Type B pancreatic cell (in vitro differentiated cells): ENCODE measurements around the gene G0S2. TPM values are rescaled to one million over a fixed set of nuclear protein-coding genes. Genes with fewer than 3 reads are reported as not detected.

Experiments
- DNase-seq: peaks from one replicate; pipeline ENCODE4 v3.0.0; 2021; ENCODE audit warnings: mixed read lengths; ENCODE audit not compliant: unreplicated experiment; ENCODE audit errors: extremely low spot score
- H3K27ac Mint-ChIP-seq: 2 replicates; pipeline ENCODE4 v1.8.0; 2021; ENCODE audit warnings: mild to moderate bottlenecking, mixed read lengths
- H3K27me3 Mint-ChIP-seq: 2 replicates; pipeline ENCODE4 v1.8.0; 2021; ENCODE audit warnings: mixed read lengths
- H3K36me3 Mint-ChIP-seq: 2 replicates; pipeline ENCODE4 v1.8.0; 2021; ENCODE audit warnings: mixed read lengths
- H3K4me1 Mint-ChIP-seq: one replicate; pipeline ENCODE4 v1.8.0; 2021; ENCODE audit warnings: mixed read lengths; ENCODE audit not compliant: unreplicated experiment
- H3K4me3 Mint-ChIP-seq: 2 replicates; pipeline ENCODE4 v1.8.0; 2021; ENCODE audit warnings: mild to moderate bottlenecking, mixed read lengths
- H3K9me3 Mint-ChIP-seq: 2 replicates; pipeline ENCODE4 v1.8.0; 2021; ENCODE audit warnings: mixed read lengths
- total RNA-seq: library from RNA; stranded (reverse); gene quantifications from 2 replicates; pipeline ENCODE4 v1.2.1, GENCODE V29; 2021; ENCODE audit warnings: low replicate concordance
- TF ChIP-seq, protein P1 (sequence below): fragments of 200-600 bp; sonication (generic); conservative IDR thresholded peaks from 2 replicates; pipeline ENCODE4 v1.5.0; 2021; ENCODE audit warnings: antibody characterized with exemption, mild to moderate bottlenecking

G0S2 gene
- total RNA-seq, 1 donor from 2014 or later: 6.4 TPM

DNA sequence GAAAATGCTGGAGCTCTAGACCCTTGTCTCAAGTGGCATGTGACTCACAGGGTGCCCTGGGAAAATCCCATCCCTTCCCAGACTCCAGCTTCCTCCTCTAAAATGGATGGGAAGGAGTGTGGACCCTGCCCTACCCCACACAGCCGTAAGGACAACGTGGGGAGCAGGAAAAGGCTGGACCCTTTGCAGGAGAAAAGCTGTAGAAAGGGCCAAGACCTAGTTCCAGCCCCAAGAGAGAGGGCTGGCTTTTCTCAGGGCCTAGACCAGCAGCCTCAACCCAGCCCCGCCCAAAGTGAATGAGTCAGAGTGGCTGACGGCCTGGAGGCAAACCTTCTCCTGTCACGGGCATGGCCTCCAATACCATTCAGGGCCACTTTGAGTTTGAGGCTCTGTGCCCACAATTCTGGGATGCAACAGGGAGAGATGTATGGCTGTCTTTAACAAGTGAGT lies 24.0 kb upstream of the G0S2 start:
- Mint-ChIP-seq H3K4me3 (peak overlapping the region; percentile 86), H3K4me1 (peaks cover 44% of the 10 kb centered on the region), H3K9me3 (peaks cover 4% of the 10 kb centered on the region), H3K27me3 (peaks cover 22% of the 10 kb centered on the region), H3K36me3 (no peaks in the 10 kb centered on the region), H3K27ac (peak overlapping the region; percentile 95)
- TF ChIP-seq, protein P1, sequence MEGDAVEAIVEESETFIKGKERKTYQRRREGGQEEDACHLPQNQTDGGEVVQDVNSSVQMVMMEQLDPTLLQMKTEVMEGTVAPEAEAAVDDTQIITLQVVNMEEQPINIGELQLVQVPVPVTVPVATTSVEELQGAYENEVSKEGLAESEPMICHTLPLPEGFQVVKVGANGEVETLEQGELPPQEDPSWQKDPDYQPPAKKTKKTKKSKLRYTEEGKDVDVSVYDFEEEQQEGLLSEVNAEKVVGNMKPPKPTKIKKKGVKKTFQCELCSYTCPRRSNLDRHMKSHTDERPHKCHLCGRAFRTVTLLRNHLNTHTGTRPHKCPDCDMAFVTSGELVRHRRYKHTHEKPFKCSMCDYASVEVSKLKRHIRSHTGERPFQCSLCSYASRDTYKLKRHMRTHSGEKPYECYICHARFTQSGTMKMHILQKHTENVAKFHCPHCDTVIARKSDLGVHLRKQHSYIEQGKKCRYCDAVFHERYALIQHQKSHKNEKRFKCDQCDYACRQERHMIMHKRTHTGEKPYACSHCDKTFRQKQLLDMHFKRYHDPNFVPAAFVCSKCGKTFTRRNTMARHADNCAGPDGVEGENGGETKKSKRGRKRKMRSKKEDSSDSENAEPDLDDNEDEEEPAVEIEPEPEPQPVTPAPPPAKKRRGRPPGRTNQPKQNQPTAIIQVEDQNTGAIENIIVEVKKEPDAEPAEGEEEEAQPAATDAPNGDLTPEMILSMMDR: no peak
- DNase-seq: no peak

DNA sequence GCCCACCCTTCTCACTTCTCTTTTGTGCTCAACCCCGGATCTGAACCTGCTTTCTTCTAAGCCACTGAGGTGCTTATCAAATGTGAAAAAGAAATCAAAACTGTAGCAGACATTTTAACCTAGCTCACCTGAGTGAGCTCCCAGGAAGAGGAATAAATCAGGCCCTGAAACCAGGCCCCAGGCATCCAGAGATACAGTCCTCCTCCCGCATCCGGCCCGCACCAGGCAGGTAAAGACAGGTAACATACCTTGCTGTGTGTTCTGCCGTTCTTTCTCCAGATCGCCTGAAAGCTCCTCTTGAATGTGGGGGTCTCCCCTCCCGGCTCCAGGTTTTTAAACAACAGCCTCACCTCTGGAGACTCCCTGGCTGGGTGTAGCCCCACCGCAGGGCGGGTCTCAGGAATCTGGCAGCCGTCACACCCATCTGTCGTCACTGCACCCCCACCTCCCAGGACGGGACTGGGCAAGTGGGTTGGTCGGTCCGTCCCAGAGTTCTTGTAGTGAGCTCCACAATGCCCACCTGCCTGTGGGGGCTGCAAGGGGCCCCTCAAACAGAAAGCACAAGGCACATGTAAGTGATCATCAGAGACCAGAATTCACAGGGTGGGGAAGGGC lies 23.0 kb upstream of the G0S2 start, which contains the start of gene LAMB3:
Gene LAMB3, minus strand, starts transcription at position 305 of the 615 bp plus-strand sequence. CDS start 1,481 bp downstream, outside the sequence.
- Mint-ChIP-seq H3K27ac (peak within 1 kb of the TSS; percentile 95), H3K4me1 (peaks cover 37% of the 10 kb centered on the region), H3K27me3 (peaks cover 22% of the 10 kb centered on the region), H3K36me3 (no peaks in the 10 kb centered on the region), H3K9me3 (peaks cover 4% of the 10 kb centered on the region), H3K4me3 (peak within 1 kb of the TSS; percentile 86)
- TF ChIP-seq, protein P1: no peak
- DNase-seq: no peak

DNA sequence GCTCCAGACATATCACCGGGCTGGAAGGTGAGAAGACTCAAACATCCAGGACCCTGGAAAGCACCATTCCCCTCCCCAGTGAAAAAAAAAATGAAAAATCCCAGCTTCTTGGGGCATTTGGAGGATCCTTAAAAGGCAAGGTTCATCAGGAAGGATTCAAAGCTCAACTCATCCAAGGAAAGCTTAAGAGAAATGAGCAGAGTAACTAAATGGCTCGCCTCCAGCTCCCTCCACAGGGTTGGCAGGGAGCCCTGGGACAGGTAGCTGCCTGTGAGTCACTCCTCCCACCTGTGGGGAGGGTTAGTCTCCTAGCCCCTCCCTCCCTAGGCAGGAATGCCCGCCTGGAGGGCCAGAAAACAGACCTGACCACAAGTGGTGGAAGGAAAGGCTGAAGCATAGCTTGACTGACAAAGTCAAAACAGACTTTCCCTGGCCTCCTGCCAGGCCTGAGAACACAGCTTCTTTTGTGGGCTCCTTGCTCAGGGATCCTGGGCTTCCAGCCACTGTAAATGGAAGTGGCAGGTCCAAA lies 22.3 kb upstream of the G0S2 start:
- Mint-ChIP-seq H3K4me3 (peak overlapping the region; percentile 82), H3K9me3 (peaks cover 4% of the 10 kb centered on the region), H3K27ac (peak overlapping the region; percentile 95)

DNA sequence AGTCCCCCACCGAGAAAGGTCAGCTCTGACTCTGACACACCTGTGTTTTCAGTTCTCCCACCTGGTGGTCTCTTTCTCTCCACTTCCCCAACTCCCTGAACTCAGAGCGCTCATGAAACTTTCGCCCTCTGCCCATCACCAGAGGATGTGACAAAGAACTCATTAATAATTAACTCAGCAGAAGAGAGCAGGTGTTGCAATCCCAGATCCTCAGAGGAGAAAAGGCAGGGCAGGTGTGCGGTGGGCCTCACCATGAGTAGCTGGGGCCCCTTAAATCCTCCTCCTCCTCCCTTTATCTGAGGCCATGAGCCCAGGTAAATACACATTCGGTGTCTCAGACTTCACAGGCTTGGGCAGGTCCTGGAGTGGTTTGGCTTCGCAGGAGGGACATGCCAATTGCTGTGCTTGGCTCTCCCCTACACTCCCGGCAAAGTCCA lies 21.3 kb upstream of the G0S2 start:
- Mint-ChIP-seq H3K4me1 (peaks cover 45% of the 10 kb centered on the region), H3K9me3 (peaks cover 4% of the 10 kb centered on the region), H3K36me3 (no peaks in the 10 kb centered on the region), H3K27me3 (peaks cover 28% of the 10 kb centered on the region), H3K27ac (peak overlapping the region; percentile 95), H3K4me3 (peak overlapping the region; percentile 68)
- no peak for DNase-seq
- TF ChIP-seq, protein P1: no peak

More for the DNA sequence above, 22.3 kb upstream of the G0S2 start:
- Mint-ChIP-seq H3K4me1 (peaks cover 42% of the 10 kb centered on the region), H3K36me3 (no peaks in the 10 kb centered on the region), H3K27me3 (peaks cover 23% of the 10 kb centered on the region)
- TF ChIP-seq, protein P1: no peak
- DNase-seq: peak; percentile 79

DNA sequence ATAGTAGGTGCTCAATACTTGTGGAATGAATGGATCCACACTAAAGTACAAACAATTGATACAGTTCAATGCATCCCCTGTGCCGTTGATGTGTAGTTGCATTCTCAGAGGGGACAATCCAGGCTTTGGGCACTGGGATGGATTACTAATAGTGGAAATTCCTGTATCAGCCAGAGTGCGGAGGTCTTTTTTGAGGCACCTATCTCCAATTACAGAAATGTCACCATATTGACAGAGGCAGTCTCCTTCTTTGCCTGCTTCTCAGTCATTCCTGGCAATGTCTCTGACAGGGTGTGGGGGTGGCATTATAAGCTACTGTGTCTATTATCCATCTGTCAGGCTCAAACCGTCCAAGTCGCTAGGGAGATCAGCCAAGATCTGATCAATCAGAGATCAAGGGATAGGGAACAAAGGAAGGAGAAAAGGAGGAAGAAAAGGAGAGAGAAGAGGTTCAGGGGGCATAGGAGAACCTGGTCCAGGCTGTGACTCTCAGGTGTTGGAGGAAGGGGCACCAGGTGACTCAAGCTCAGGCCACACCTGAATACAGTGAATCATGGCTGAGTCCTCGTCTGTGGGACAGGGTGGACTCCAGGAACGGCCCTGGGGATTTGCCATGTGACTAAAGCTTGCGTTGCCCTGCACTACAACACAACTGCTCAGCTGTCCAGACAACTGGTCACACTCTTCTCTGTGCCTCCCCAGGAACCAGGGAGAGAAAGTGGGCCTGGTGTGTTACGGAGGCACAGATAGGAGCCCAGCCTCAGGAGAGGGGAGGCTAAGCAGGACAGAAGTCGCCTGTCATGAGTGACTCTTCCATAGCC lies 19.6 kb upstream of the G0S2 start:
- Mint-ChIP-seq H3K9me3 (peaks cover 4% of the 10 kb centered on the region), H3K36me3 (no peaks in the 10 kb centered on the region), H3K4me3 (no peak overlapping the region), H3K27ac (no peak overlapping the region), H3K27me3 (peaks cover 29% of the 10 kb centered on the region), H3K4me1 (peaks cover 50% of the 10 kb centered on the region)
- TF ChIP-seq, protein P1: no peak
- DNase-seq: no peak
